Tibial nerve (tissue), 4 donors: ENCODE measurements around the gene RNF227. TPM values are rescaled to one million over a fixed set of nuclear protein-coding genes. Genes with fewer than 3 reads are reported as not detected.

Experiments used
- small RNA-seq: library from RNA; depleted of rRNA; stranded (forward); fragments of <200 nt; gene quantifications from one replicate; pipeline ENCODE3, GENCODE V24; 2016
- total RNA-seq, 4 donors: library from RNA; depleted of rRNA; stranded (reverse); fragments of >200 nt; gene quantifications; one replicate each; pipeline ENCODE4 v1.1.0, GENCODE V29; 2016

RNF227 gene
- total RNA-seq, 4 donors from 2014 or later = 2.6 to 41.2 (median 3.8) TPM

Small RNA genes within 50 kb of the gene (small RNA-seq; reads per million reads assigned to genes)
- gene SCARNA21 = 1.1 reads per million, percentile 25 among the genes with 10 or more reads in this experiment

Other genes with a start within 250 kb of the RNF227 start
- 10 to 100 TPM; 26.7 to 32.1 (median 30.0) TPM for gene TP53, start 228.8 kb downstream of the RNF227 start, total RNA-seq
- gene WRAP53, start 227.8 kb downstream of the RNF227 start, total RNA-seq = 1 to 10 TPM; 3.6 to 8.0 (median 4.8) TPM
- under 1 TPM in 2 of 4 donors, not detected in 2; 0.20 to 0.21 TPM for gene EFNB3, start 211.1 kb downstream of the RNF227 start, total RNA-seq
- 1 to 10 TPM in 1 of 4 donors, under 1 TPM in 3; under 0.01 to 1.4 (median under 0.01) TPM for gene DNAH2, start 198.5 kb downstream of the RNF227 start, total RNA-seq
- 10 to 100 TPM in 2 of 4 donors, 1 to 10 TPM in 2; 7.5 to 10.8 (median 9.7) TPM for gene KDM6B, start 82.1 kb downstream of the RNF227 start, total RNA-seq
- gene TMEM88, start 61.2 kb downstream of the RNF227 start, total RNA-seq = 10 to 100 TPM in 3 of 4 donors, 1 to 10 TPM in 1; 9.2 to 41.7 (median 25.6) TPM
- 100 to 1,000 TPM; 104 to 198 (median 167) TPM for gene NAA38, start 58.7 kb downstream of the RNF227 start, total RNA-seq
- gene CYB5D1, start 58.3 kb downstream of the RNF227 start, total RNA-seq = 10 to 100 TPM in 2 of 4 donors, 1 to 10 TPM in 2; 9.4 to 13.6 (median 11.1) TPM
- gene CHD3, start 27.5 kb downstream of the RNF227 start, total RNA-seq = 100 to 1,000 TPM in 3 of 4 donors, 10 to 100 TPM in 1; 80.4 to 202 (median 125) TPM
- gene KCNAB3, start 13.6 kb upstream of the RNF227 start, total RNA-seq = 1 to 10 TPM; 1.1 to 6.0 (median 1.4) TPM
- gene TRAPPC1, start 15.7 kb upstream of the RNF227 start, total RNA-seq = 10 to 100 TPM; 24.1 to 39.3 (median 36.8) TPM
- gene CNTROB, start 15.9 kb upstream of the RNF227 start, total RNA-seq = 10 to 100 TPM; 22.4 to 38.0 (median 28.0) TPM
- under 1 TPM in 1 of 4 donors, not detected in 3; 0.30 TPM for gene GUCY2D, start 86.3 kb upstream of the RNF227 start, total RNA-seq
- 10 to 100 TPM in 2 of 4 donors, 1 to 10 TPM in 2; 3.8 to 22.8 (median 9.3) TPM for gene ALOX15B, start 122.8 kb upstream of the RNF227 start, total RNA-seq
- gene ALOX12B, start 171.4 kb upstream of the RNF227 start, total RNA-seq = not detected
- gene ALOXE3, start 202.2 kb upstream of the RNF227 start, total RNA-seq = not detected
- 1 to 10 TPM in 1 of 4 donors, not detected in 3; 2.1 TPM for gene HES7, start 207.8 kb upstream of the RNF227 start, total RNA-seq
- 100 to 1,000 TPM; 157 to 328 (median 204) TPM for gene PER1, start 236.1 kb upstream of the RNF227 start, total RNA-seq
- 10 to 100 TPM; 48.0 to 72.1 (median 59.0) TPM for gene VAMP2, start 246.7 kb upstream of the RNF227 start, total RNA-seq